WTC11 (cell line): ENCODE measurements around the gene MRPS18B. TPM values are rescaled to one million over a fixed set of nuclear protein-coding genes. Genes with fewer than 3 reads are reported as not detected.

Experiments
- ATAC-seq: fragments of 200-7000 bp; cut with Tn5 transposase; 2 replicates; pipeline ENCODE4 v1.10.0; 2021; ENCODE audit warnings: mild to moderate bottlenecking, moderate library complexity
- CTCF ChIA-PET: fragments of 300-600 bp; sonication (Branson Sonifier 250); formaldehyde crosslinking; loops from one replicate; lab custom pipeline; 2021; ENCODE audit warnings: antibody characterized with exemption; lab: Charles Lee
- POLR2A ChIA-PET: fragments of 350-600 bp; sonication (Branson Sonifier 250); formaldehyde crosslinking; loops from one replicate; lab custom pipeline; 2021; ENCODE audit warnings: antibody characterized with exemption; lab: Charles Lee
- DNase-seq: peaks from one replicate; pipeline ENCODE4 v3.0.0; 2021; ENCODE audit warnings: low spot score
- H3K27ac Mint-ChIP-seq: 2 replicates; pipeline ENCODE4 v1.8.0; 2021; ENCODE audit warnings: mixed read lengths
- H3K27me3 Mint-ChIP-seq: 2 replicates; pipeline ENCODE4 v1.8.0; 2021; ENCODE audit warnings: low read depth, mild to moderate bottlenecking, moderate library complexity, mixed read lengths
- H3K36me3 Mint-ChIP-seq: 2 replicates; pipeline ENCODE4 v1.8.0; 2021; ENCODE audit warnings: mixed read lengths
- H3K4me1 Mint-ChIP-seq: 2 replicates; pipeline ENCODE4 v1.8.0; 2022; ENCODE audit warnings: mixed read lengths
- H3K4me3 Mint-ChIP-seq: 2 replicates; pipeline ENCODE4 v1.8.0; 2021; ENCODE audit warnings: mild to moderate bottlenecking, moderate library complexity, mixed read lengths
- H3K9me3 Mint-ChIP-seq: 2 replicates; pipeline ENCODE4 v1.8.0; 2021; ENCODE audit warnings: mixed read lengths
- AFF4 ChIP-seq: sonication (generic); formaldehyde crosslinking; IDR thresholded peaks from 2 replicates; pipeline ENCODE4 v1.8.1; 2023; ENCODE audit warnings: mild to moderate bottlenecking, missing genetic modification reagents, borderline replicate concordance
- ATF1 ChIP-seq: sonication (generic); formaldehyde crosslinking; IDR thresholded peaks from 2 replicates; pipeline ENCODE4 v1.8.1; 2023; ENCODE audit warnings: mild to moderate bottlenecking, moderate library complexity, missing genetic modification reagents
- CREB1 ChIP-seq: sonication (generic); formaldehyde crosslinking; IDR thresholded peaks from 2 replicates; pipeline ENCODE4 v1.8.0; 2023; ENCODE audit warnings: mild to moderate bottlenecking, missing genetic modification reagents
- CTCF ChIP-seq: fragments of 200-600 bp; IDR thresholded peaks from 2 replicates; pipeline ENCODE4 v1.8.0; 2022; ENCODE audit warnings: antibody characterized with exemption
- FOXP1 ChIP-seq: sonication (generic); formaldehyde crosslinking; IDR thresholded peaks from 2 replicates; pipeline ENCODE4 v1.8.0; 2022; ENCODE audit warnings: missing genetic modification reagents, mild to moderate bottlenecking, moderate library complexity, borderline replicate concordance
- GABPB1 ChIP-seq: sonication (generic); formaldehyde crosslinking; IDR thresholded peaks from 2 replicates; pipeline ENCODE4 v1.8.1; 2023; ENCODE audit warnings: mild to moderate bottlenecking, missing genetic modification reagents
- GTF2I ChIP-seq: fragments of 250-450 bp; sonication (Bioruptor Pico); conservative IDR thresholded peaks from 2 replicates; pipeline ENCODE4 v1.4.0; 2021; ENCODE audit warnings: mild to moderate bottlenecking
- KAT7 ChIP-seq: sonication (generic); formaldehyde crosslinking; IDR thresholded peaks from 2 replicates; pipeline ENCODE4 v1.8.1; 2023; ENCODE audit warnings: missing genetic modification reagents, mild to moderate bottlenecking, borderline replicate concordance
- MXD4 ChIP-seq: fragments of 250-450 bp; sonication (Bioruptor Pico); IDR thresholded peaks from 2 replicates; pipeline ENCODE4 v1.8.0; 2021; ENCODE audit warnings: mild to moderate bottlenecking, moderate library complexity, borderline replicate concordance
- NR1H2 ChIP-seq: sonication (generic); formaldehyde crosslinking; IDR thresholded peaks from 2 replicates; pipeline ENCODE4 v1.9.0; 2021; ENCODE audit warnings: mild to moderate bottlenecking, moderate library complexity, missing genetic modification reagents
- NR3C1 ChIP-seq: sonication (generic); formaldehyde crosslinking; conservative IDR thresholded peaks from 2 replicates; pipeline ENCODE4 v1.8.1; 2023; ENCODE audit warnings: low read depth, mild to moderate bottlenecking, missing genetic modification reagents
- RELA ChIP-seq: sonication (generic); formaldehyde crosslinking; IDR thresholded peaks from 2 replicates; pipeline ENCODE4 v1.8.1; 2022; ENCODE audit warnings: missing genetic modification reagents, mild to moderate bottlenecking, borderline replicate concordance
- ZNF423 ChIP-seq: fragments of 250-450 bp; sonication (Bioruptor Pico); IDR thresholded peaks from 2 replicates; pipeline ENCODE4 v2.1.2; 2022; ENCODE audit warnings: mild to moderate bottlenecking, moderate library complexity
- total RNA-seq: library from RNA; stranded (reverse); gene quantifications from 3 replicates; pipeline ENCODE4 v1.2.3, GENCODE V29; 2021

Gene MRPS18B
- total RNA-seq, 1 experiment from 2014 or later = 67.8 TPM

- no peak for TF ChIP-seq AFF4
Measured at GRCh38 chr6:30583921-30584320, 33.7 kb upstream of the MRPS18B start (continued).

- ATAC-seq = no peak
- Mint-ChIP-seq H3K27me3 (no peaks in the 10 kb centered on the region), H3K27ac (no peak overlapping the region; the same call in 1 of the 2 replicates), H3K36me3 (peaks cover 76% of the 10 kb centered on the region), H3K4me3 (no peak overlapping the region)
- POLR2A ChIA-PET = interaction anchor here (0.9 to 1.4 kb wide), 2 partner anchors 9 to 22 kb away, joined by 3 to 8 read pairs; no protein-coding TSS in a partner anchor
- DNase-seq = no peak
- TF ChIP-seq KAT7 (no peak), AFF4 (no peak), GTF2I (no peak), FOXP1 (CRISPR knock-in tag) (no peak)
- TF ChIP-seq, all 79 proteins: peak for 0
- no peaks in the 10 kb centered on the region for H3K9me3 Mint-ChIP-seq
- no peaks in the 10 kb centered on the region for H3K4me1 Mint-ChIP-seq
- CTCF ChIA-PET = interaction anchor here (0.9 to 1.3 kb wide), 3 partner anchors 45 to 108 kb away, joined by 3 to 5 read pairs (median 4); no protein-coding TSS in a partner anchor
Measured at GRCh38 chr6:30589754-30590358, 27.8 kb upstream of the MRPS18B start.

- no peaks in the 10 kb centered on the region for H3K4me1 Mint-ChIP-seq
- peaks cover 73% of the 10 kb centered on the region for H3K36me3 Mint-ChIP-seq
- ATAC-seq (no peak), DNase-seq (no peak)
- ChIA-PET POLR2A (no interaction called here), CTCF (interaction anchor here (0.9 to 1.3 kb wide), 3 partner anchors 46 to 108 kb away, joined by 3 to 5 read pairs (median 4); no protein-coding TSS in a partner anchor)
- no peak overlapping the region for H3K27ac Mint-ChIP-seq
- TF ChIP-seq NR3C1 (no peak), RELA (CRISPR knock-in tag) (no peak), CTCF (no peak), NR1H2 (CRISPR knock-in tag) (no peak), ZNF423 (CRISPR knock-in tag) (no peak), MXD4 (CRISPR knock-in tag) (no peak), ATF1 (no peak), CREB1 (CRISPR knock-in tag) (no peak), GABPB1 (CRISPR knock-in tag) (no peak)
- H3K27me3 Mint-ChIP-seq = no peaks in the 10 kb centered on the region
- H3K4me3 Mint-ChIP-seq = no peak overlapping the region
- no peaks in the 10 kb centered on the region for H3K9me3 Mint-ChIP-seq
Measured at GRCh38 chr6:30590509-30590908, 27.1 kb upstream of the MRPS18B start.
